OCI-LY7 (cell line): Measurements from ENCODE around the gene RILP.

Experiments
- EZH2phosphoT487 ChIP-seq: fragments of 200-600 bp; sonication (generic); IDR thresholded peaks from 2 replicates; pipeline ENCODE4 v1.6.1; 2018; ENCODE audit warnings: low read depth, borderline replicate concordance, mild to moderate bottlenecking, mixed run types, antibody characterized with exemption, low read length, moderate library complexity, mixed read lengths
- TF ChIP-seq, protein P1 (sequence below): fragments of 200-600 bp; sonication (generic); conservative IDR thresholded peaks from 2 replicates; pipeline ENCODE4 v1.5.1; 2014; ENCODE audit warnings: mild to moderate bottlenecking, antibody characterized with exemption, low read length, moderate library complexity, mixed read lengths

DNA sequence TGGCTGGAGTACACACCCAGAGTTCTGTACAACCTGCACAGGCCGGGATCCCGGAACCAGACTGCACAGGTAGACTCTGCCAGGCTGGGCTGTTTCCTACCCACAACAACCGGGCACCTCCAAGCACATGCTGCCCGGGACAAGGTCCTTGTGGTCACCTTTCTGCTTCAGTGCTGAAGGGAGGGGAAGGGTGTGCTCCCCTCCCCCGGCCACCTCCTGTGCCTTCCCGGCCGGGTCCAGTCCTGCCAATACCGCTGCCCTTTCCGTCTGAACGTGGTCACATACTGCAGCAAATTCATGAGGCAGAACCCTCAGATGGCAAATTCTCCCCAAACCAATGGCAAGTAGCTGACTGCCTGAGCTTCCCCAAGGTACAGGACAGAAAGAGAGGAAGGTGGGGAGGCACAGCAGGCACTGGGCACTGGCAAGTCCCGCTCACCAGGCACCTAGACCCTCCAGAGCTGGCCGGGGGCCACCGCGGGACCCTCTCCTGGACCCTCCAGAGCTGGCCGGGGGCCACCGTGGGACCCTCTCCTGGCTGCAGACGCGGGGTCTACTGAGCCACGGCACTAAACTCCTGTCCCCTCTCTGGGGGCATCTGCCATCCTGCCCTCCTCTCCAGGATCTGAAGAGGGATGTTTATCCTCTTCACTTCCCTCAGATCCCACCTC, 43.9 kb downstream of the RILP start:
- TF ChIP-seq, protein P1, sequence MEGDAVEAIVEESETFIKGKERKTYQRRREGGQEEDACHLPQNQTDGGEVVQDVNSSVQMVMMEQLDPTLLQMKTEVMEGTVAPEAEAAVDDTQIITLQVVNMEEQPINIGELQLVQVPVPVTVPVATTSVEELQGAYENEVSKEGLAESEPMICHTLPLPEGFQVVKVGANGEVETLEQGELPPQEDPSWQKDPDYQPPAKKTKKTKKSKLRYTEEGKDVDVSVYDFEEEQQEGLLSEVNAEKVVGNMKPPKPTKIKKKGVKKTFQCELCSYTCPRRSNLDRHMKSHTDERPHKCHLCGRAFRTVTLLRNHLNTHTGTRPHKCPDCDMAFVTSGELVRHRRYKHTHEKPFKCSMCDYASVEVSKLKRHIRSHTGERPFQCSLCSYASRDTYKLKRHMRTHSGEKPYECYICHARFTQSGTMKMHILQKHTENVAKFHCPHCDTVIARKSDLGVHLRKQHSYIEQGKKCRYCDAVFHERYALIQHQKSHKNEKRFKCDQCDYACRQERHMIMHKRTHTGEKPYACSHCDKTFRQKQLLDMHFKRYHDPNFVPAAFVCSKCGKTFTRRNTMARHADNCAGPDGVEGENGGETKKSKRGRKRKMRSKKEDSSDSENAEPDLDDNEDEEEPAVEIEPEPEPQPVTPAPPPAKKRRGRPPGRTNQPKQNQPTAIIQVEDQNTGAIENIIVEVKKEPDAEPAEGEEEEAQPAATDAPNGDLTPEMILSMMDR = no peak
- no peak for TF ChIP-seq EZH2phosphoT487
